ENCODE measurements around the gene NAA38.

- TF ChIP-seq CTCF (conservative IDR thresholded peaks at IDR 0.05) (no peak), ZFX (IDR thresholded peaks at IDR 0.05) (no peak)
These were observed 1.7 kb downstream of the NAA38 start for GRCh38 chr17:7855660-7856010.
